RPMI7951 (cell line): ENCODE results near the gene RNASET2. TPM values are rescaled to one million over a fixed set of nuclear protein-coding genes. Genes with fewer than 3 reads are reported as not detected.

Experiments
- DNase-seq: peaks from one replicate; pipeline ENCODE4 v3.0.0-alpha.2; 2012; ENCODE audit warnings: low read depth
- total RNA-seq: library from RNA; depleted of rRNA; stranded (reverse); fragments of >200 nt; shearing (Covaris generic); gene quantifications from 2 replicates; pipeline ENCODE4 v1.2.3, GENCODE V29; 2014; rRNA removed

Gene RNASET2
- total RNA-seq = 19.2 and 26.7 TPM in 2 replicates

- peak; percentile 85 for DNase-seq
Observed at GRCh38 chr6:166956444-166957086, at the start of gene RNASET2. TSS of gene RNASET2 (minus strand) at chr6:166956550. CDS start at chr6:166956182, 368 bp downstream.

GRCh38 chr6:167005350-167006159, 49.2 kb upstream of the RNASET2 start:
- DNase-seq = no peak

- no peak for DNase-seq
Observed at GRCh38 chr6:167000759-167001158, 44.4 kb upstream of the RNASET2 start.

- DNase-seq = no peak
Observed at GRCh38 chr6:166999884-167000253, 43.5 kb upstream of the RNASET2 start.

- DNase-seq = peak; percentile 94
Observed at GRCh38 chr6:166999145-166999883, 43.0 kb upstream of the RNASET2 start, which contains the start of gene CEP43. TSS of gene CEP43 (plus strand) at chr6:166999397. CDS start at chr6:166999413, 16 bp downstream.

GRCh38 chr6:166998256-166999144, 42.1 kb upstream of the RNASET2 start:
- no peak for DNase-seq

GRCh38 chr6:166997768-166998255, 41.5 kb upstream of the RNASET2 start:
- peak; percentile 71 for DNase-seq

GRCh38 chr6:166997348-166997747, 41.0 kb upstream of the RNASET2 start:
- no peak for DNase-seq

GRCh38 chr6:166996406-166996805, 40.1 kb upstream of the RNASET2 start:
- DNase-seq = no peak

- peak; percentile 24 for DNase-seq
Observed at GRCh38 chr6:166989427-166990032, 33.2 kb upstream of the RNASET2 start.

GRCh38 chr6:166988674-166989201, 32.4 kb upstream of the RNASET2 start:
- no peak for DNase-seq

- DNase-seq = no peak
Observed at GRCh38 chr6:166987930-166988329, 31.6 kb upstream of the RNASET2 start.

- DNase-seq = no peak
Observed at GRCh38 chr6:166987448-166987847, 31.1 kb upstream of the RNASET2 start.

- no peak for DNase-seq
Observed at GRCh38 chr6:166980738-166981137, 24.4 kb upstream of the RNASET2 start.

- no peak for DNase-seq
Observed at GRCh38 chr6:166977621-166978525, 21.5 kb upstream of the RNASET2 start.

- no peak for DNase-seq
Observed at GRCh38 chr6:166976636-166977035, 20.3 kb upstream of the RNASET2 start.

- no peak for DNase-seq
Observed at GRCh38 chr6:166972101-166972500, 15.8 kb upstream of the RNASET2 start.

- no peak for DNase-seq
Observed at GRCh38 chr6:166971271-166971670, 14.9 kb upstream of the RNASET2 start.

GRCh38 chr6:166970776-166971175, 14.4 kb upstream of the RNASET2 start:
- no peak for DNase-seq
